T follicular helper cell (primary cell): Measurements from ENCODE around the gene MYO1D.
"Not testable (repeated sequence)": the region's sequence is repeated elsewhere in the genome, so short reads cannot be mapped to it uniquely, and the experiment has no call there.

Experiments
- DNase-seq: peaks from one replicate; pipeline ENCODE4 v3.0.0-alpha.2; 2020; ENCODE audit warnings: low read depth

Gene MYO1D

DNA sequence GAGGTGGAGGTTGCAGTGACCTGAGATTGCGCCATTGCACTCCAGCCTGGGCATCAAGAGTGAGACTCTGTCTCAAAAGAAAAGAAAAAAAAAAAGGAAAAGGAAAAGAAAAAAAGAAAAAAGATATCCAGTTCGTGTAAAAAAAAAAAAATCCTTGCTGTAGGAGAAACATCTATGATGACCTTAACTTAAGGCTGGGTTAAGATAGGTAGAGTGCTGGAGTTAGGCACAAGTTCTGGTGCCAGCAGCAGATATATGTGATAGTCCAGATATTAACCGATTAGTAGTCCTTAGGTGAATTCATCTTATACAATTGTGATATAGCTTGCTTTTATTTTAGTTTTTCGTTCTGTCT is 415.4 kb downstream of the MYO1D start:
- no peak for DNase-seq

DNA sequence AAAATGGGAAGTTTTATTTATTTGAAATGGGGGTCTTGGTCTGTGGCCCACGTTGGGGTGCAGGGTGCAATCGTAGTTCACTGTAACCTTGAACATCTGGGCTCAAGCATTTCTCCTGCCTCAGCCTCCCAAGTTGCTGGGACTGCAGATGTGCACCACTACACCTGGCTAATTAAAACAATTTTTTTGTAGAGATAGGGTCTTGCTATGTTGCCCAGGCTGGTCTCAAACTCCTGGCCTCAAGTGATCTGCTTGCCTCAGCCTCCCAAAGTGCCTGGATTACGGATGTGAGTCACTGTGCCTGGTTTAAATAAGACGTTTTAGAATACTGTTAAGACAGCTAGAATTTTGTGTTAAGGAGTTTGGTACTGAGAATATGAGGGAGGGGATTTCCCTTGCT is 416.9 kb downstream of the MYO1D start:
- no peak for DNase-seq

DNA sequence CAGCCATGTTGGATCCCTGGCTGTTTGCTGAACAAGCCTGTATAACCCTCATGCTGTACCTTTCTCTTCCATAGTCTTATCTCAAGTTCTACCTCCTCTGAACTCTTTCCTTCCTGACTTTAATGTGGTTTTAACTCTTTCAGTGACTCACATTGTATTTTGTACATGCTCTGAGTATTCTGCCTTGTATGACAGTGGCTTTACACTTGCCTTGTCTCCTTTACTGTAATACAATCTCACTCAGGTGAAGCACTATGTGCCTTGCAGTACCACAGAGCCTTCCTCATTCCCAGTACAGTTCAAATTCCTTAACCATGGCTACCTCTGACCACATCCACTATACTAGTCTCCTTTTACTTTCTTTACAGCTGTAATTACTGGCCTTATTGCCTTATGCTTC is 418.6 kb downstream of the MYO1D start:
- no peak for DNase-seq

DNA sequence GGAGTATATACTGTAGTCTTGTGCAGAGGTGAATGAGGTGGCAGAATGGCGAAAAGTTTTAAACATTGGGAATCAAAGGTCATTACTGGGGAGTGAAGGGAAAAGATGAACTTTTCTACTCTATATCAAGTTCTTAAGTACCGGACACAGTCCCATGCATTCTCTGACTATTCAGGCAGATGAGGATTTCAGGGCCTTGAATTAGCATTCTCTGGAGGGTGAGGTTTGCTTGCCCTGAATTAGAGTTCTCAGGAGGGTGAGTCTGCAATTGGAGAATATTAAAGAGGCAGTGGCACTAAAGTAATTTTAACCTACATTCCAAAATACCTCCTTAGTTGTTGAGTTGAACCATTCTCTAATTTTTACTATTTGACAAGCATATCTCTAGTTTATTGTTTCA is 423.6 kb downstream of the MYO1D start:
- no peak for DNase-seq

DNA sequence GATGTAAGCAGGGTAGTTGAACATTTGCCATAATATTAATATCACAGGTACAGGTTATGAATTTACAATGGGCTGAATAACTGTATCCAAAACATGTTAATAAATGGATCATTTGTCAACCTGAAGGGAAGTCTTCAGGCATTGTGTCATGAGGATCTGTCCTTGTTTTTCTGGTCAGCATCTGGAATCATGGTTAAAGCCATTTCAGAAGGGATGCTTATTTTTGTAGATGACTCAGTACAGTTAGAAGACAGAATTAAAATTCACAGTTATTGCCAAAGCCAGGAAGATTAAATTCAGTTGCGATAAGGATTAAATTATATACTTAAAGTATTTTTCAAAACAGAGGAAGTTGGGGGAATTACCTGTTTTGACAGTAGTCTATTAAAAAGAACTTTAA is 424.6 kb downstream of the MYO1D start:
- DNase-seq = no peak

DNA sequence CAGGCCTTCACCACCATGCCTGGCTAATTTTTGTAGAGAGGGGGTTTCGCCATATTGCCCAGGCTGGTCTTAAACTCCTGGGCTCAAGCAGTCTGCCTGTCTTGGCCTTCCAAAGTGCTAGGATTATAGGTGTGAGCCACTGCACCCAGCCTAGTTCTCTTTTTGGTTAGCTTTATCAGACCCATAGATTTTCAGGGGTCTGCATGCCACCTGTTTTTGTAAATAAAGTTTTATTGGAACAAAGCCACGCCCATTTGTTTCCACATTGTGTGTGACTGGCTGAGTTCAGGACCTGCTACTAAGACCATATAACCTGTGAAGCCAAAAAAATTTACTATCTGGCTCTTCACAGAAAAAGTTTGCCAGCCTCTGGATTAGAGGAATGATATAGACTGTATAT is 425.0 kb downstream of the MYO1D start:
- DNase-seq = no peak

DNA sequence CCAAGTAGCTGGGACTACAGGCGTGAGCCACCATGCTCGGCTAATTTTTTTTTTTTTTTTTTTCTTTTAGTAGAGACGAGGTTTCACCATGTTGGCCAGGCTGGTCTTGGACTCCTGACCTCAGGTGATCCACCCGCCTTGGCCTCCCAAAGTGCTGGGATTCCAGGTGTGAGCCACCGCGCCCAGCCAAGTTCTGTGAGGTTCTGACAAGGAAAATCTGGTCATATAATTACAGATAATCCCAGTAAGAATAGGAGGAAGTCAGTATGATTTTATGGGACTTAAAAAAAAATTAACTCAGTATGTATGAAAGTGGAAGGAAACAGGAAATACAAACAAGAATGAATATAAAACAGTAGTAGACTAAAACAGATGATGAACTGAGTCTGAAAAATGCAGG is 426.5 kb downstream of the MYO1D start:
- not testable (repeated sequence) for DNase-seq

DNA sequence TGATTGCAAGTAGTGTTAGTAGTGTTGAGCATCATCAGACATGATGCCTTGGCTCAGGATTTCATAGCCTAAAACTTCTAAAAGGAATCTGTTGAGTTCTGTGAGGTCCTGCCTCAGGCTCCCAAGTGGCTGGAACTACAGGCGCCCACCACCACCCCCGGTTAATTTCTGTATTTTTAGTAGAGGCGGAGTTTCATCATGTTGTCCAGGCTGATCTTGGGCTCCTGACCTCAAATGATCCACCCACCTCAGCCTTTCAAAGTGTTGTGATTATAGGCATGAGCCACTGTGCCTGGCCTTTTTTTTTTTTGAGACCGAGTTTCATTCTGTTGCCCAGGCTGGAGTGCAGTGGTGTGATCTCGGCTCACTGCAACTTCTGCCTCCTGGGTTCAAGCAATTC is 427.0 kb downstream of the MYO1D start:
- DNase-seq = no peak

DNA sequence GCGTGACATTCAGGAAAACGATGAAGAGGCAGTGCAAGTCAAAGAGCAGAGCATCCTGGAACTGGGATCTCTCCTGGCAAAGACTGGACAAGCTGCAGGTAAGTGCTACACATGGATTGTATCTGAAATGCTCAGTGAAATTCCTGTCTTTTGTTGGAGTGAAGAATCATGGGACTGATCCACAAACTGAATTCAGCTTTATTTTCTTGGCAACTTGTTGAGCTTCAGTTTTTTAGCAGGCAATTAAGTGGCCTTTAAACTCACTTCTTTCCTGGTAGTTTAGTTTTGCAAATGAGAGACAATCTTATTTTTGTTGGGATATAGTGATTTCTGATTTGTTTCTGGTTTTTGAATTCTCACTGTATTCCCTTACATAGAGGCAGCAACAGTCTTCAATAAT is 430.0 kb downstream of the MYO1D start:
- DNase-seq = no peak

DNA sequence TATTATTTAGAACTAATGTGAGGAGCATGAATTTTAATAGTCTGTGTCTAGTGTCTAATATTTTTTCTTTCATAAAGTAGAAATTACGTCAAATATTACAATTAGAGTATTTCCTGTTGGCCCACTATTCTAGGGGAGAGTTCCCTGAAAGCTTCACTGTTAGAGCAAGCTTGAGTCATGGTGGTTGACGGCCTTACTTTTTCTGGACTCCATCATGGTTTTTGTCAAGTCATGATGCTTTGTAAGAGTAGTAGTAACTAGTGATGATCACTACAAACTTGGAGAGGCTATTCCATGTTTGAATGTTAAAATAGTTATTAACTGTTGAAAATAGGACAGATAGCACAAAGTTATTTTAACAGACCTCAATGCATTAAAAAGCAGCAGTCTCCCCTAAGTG is 431.0 kb downstream of the MYO1D start:
- DNase-seq = no peak

DNA sequence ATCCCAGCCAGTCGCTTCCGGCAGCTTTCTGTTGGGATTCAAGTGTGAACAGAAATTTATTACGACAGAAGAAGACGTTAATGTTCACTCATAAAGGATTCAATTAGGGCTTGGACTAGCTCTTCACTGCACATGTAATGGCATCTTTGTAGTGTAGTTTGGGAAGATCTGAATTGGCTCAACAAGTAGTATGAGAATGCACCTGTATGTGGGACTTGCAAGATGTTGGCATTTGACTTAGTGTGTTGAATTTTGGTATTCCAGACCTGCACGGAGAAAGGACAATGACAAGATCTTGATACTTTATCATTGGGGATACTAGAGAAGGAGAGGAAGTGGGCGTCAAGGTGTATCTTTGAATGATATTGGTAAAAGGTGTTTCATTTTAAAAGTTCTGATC is 431.4 kb downstream of the MYO1D start:
- no peak for DNase-seq

DNA sequence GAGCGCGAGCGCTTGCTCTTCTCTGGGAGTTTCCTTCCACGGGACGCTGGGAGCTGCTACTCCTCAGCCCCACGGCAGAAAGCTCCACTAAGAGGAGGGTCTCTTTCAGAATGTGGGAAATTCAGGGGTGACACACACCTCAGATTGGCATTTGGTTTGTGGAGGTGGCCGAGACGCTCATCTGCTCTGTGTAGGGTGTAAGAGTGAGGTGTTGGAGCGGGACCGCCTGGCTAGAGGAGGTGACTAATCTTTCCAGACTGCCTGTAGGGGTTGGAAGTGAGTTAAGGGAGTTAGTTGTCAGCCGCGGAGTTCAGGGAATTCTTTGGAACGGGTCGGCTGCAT is 431.9 kb downstream of the MYO1D start:
- DNase-seq = peak; percentile 17

DNA sequence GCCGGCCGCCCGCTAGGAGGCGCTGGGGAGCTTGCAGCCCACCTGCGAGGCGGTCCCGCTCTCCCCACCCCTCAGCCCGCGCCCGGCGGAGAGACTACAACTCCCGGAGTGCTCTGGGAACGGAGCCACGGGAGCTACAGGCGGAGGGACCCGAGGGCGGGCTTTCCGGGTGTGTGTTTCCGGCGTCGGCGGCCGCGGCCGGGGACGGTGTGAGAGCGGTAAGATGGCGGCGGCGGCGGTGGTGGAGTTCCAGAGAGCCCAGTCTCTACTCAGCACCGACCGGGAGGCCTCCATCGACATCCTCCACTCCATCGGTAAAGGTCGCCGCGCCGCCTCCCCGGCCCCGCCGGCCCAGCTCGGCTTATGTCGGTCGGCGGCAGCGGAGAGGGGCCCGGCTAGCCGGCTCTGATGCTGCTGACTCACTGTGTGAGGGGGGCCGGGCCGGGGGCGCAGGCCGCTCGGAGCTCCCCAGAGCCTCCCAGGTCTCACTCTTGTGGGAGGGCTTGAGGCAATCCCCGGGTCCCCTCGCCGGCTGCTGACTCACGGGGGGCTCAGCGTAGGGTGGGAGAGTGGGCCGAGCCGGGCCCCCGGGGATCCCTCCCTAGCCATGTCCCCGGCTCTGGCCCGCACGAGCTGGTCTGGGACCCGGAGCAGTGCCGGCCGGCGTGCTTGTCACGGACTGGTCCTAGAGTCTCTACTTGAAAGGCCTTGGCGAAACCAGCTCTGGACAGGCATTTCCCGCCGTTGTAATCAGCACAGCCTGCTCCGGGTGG is 432.4 kb downstream of the MYO1D start, which contains the start of gene PSMD11:
PSMD11 (plus strand) TSS at position 210 of the 773 bp plus-strand sequence; CDS start at position 224, 14 bp downstream.
- peak; percentile 99 for DNase-seq

DNA sequence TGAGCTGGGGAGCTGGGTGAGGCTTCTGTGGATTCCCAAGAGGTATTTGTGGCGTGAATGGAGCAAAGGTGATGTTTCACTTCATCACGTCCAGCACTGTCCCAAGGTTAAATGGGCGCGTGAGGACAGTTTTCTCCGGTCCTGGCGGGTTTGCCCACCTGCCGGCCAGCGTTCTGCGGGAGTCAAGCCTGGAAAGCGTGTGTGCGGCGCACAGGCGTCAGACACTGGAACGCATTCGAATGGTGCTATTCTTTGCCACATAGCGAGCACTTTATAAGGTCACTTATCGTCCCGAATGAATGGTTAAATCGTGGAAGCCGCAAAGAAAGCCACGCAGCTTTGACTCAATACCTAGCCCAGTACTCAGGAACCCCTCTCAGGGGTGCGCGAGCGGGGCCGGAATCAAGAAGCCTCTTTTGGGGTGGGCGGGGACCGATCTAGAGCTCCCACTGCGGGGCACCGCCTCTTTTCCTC is 433.1 kb downstream of the MYO1D start:
- DNase-seq = no peak
